HEK293 (cell line): ENCODE measurements around the gene MAN1C1.

Source experiments
- CTCF ChIA-PET: fragments of 350-600 bp; formaldehyde crosslinking; extraction: SDS; loops from one replicate; lab custom pipeline; 2021; ENCODE audit warnings: antibody characterized with exemption; lab: Yijun Ruan, JAX
- POLR2A ChIA-PET: fragments of 300-600 bp; formaldehyde crosslinking; extraction: SDS; loops from one replicate; lab custom pipeline; 2020; ENCODE audit warnings: antibody characterized with exemption, inconsistent platforms; lab: Yijun Ruan, JAX
- H3K27ac ChIP-seq: fragments of 200-500 bp; sonication (Bioruptor generic); 2 replicates; pipeline ENCODE4 v1.5.1; 2014; ENCODE audit warnings: low read depth, low read length, control low read depth, inconsistent platforms; ENCODE audit errors: extremely low read depth
- H3K36me3 ChIP-seq, 2 experiments: fragments of 200-500 bp in 1 of 2; sonication (Bioruptor generic) in 1 of 2; 1 replicate in 1 of 2; 2 replicates in 1 of 2; pipeline ENCODE4 v1.5.1; 2014 to 2017; ENCODE audit warnings: inconsistent platforms in 2 of 2, low read length in 2 of 2; ENCODE audit not compliant: control insufficient read depth in 2 of 2, insufficient read depth in 1 of 2
- H3K4me1 ChIP-seq: fragments of 200-500 bp; sonication (Bioruptor generic); 2 replicates; pipeline ENCODE4 v1.5.1; 2014; ENCODE audit warnings: mild to moderate bottlenecking, low read length, inconsistent platforms; ENCODE audit not compliant: control insufficient read depth, insufficient read depth
- H3K4me3 ChIP-seq: 2 replicates; pipeline ENCODE4 v1.5.1; 2011; ENCODE audit warnings: low read depth, mild to moderate bottlenecking, control low read depth, low read length, moderate library complexity
- H3K9me3 ChIP-seq: fragments of 200-500 bp; sonication (Bioruptor generic); 2 replicates; pipeline ENCODE4 v1.5.1; 2014; ENCODE audit warnings: low read depth, low read length, inconsistent platforms; ENCODE audit not compliant: control insufficient read depth, insufficient read depth
- CTCF ChIP-seq: fragments of 450-650 bp; formaldehyde crosslinking; IDR thresholded peaks from 2 replicates; pipeline ENCODE4 v1.5.1; 2016; ENCODE audit warnings: missing biosample characterization, missing genetic modification characterization
- GLIS1 ChIP-seq: fragments of 450-650 bp; formaldehyde crosslinking; IDR thresholded peaks from 2 replicates; pipeline ENCODE4 v1.5.1; 2016; ENCODE audit warnings: missing biosample characterization, missing genetic modification characterization
- IKZF3 ChIP-seq: fragments of 450-650 bp; IDR thresholded peaks from 2 replicates; pipeline ENCODE4 v1.5.0; 2018; ENCODE audit warnings: missing biosample characterization, mild to moderate bottlenecking, missing genetic modification characterization, moderate library complexity
- KLF10 ChIP-seq: fragments of 450-650 bp; IDR thresholded peaks from 2 replicates; pipeline ENCODE4 v1.5.1; 2018; ENCODE audit warnings: missing biosample characterization, mild to moderate bottlenecking, missing genetic modification characterization
- KLF17 ChIP-seq: fragments of 450-650 bp; formaldehyde crosslinking; IDR thresholded peaks from 2 replicates; pipeline ENCODE4 v1.5.1; 2016; ENCODE audit warnings: missing biosample characterization, missing genetic modification characterization
- ZBTB8A ChIP-seq: fragments of 450-650 bp; formaldehyde crosslinking; IDR thresholded peaks from 2 replicates; pipeline ENCODE4 v1.5.1; 2016; ENCODE audit warnings: missing biosample characterization, missing genetic modification characterization
- ZNF146 ChIP-seq: fragments of 450-650 bp; formaldehyde crosslinking; IDR thresholded peaks from 2 replicates; pipeline ENCODE4 v1.5.1; 2016; ENCODE audit warnings: missing biosample characterization, missing genetic modification characterization
- ZNF391 ChIP-seq: fragments of 450-650 bp; formaldehyde crosslinking; IDR thresholded peaks from 2 replicates; pipeline ENCODE4 v1.5.1; 2016; ENCODE audit warnings: low read depth, missing biosample characterization, missing genetic modification characterization, borderline replicate concordance
- ZNF394 ChIP-seq: fragments of 450-650 bp; formaldehyde crosslinking; IDR thresholded peaks from 2 replicates; pipeline ENCODE4 v1.5.1; 2016; ENCODE audit warnings: missing biosample characterization, missing genetic modification characterization, mild to moderate bottlenecking, moderate library complexity, borderline replicate concordance
- ZNF529 ChIP-seq: fragments of 450-650 bp; formaldehyde crosslinking; IDR thresholded peaks from 2 replicates; pipeline ENCODE4 v1.5.1; 2017; ENCODE audit warnings: missing genetic modification characterization, missing biosample characterization; ENCODE audit not compliant: insufficient replicate concordance
- ZNF530 ChIP-seq: fragments of 450-650 bp; formaldehyde crosslinking; IDR thresholded peaks from 2 replicates; pipeline ENCODE4 v1.5.1; 2016; ENCODE audit warnings: low read depth, missing biosample characterization, missing genetic modification characterization
- ZNF571 ChIP-seq: fragments of 450-650 bp; formaldehyde crosslinking; IDR thresholded peaks from 2 replicates; pipeline ENCODE4 v1.5.0; 2017; ENCODE audit warnings: missing biosample characterization, missing genetic modification characterization
- ZNF600 ChIP-seq: fragments of 450-650 bp; formaldehyde crosslinking; IDR thresholded peaks from 2 replicates; pipeline ENCODE4 v1.5.1; 2016; ENCODE audit warnings: missing biosample characterization, missing genetic modification characterization
- ZNF701 ChIP-seq: fragments of 450-650 bp; formaldehyde crosslinking; IDR thresholded peaks from 2 replicates; pipeline ENCODE4 v1.5.1; 2016; ENCODE audit warnings: missing biosample characterization, missing genetic modification characterization
- ZNF707 ChIP-seq: fragments of 450-650 bp; formaldehyde crosslinking; IDR thresholded peaks from 2 replicates; pipeline ENCODE4 v1.5.1; 2016; ENCODE audit warnings: missing biosample characterization, missing genetic modification characterization

The MAN1C1 gene

DNA sequence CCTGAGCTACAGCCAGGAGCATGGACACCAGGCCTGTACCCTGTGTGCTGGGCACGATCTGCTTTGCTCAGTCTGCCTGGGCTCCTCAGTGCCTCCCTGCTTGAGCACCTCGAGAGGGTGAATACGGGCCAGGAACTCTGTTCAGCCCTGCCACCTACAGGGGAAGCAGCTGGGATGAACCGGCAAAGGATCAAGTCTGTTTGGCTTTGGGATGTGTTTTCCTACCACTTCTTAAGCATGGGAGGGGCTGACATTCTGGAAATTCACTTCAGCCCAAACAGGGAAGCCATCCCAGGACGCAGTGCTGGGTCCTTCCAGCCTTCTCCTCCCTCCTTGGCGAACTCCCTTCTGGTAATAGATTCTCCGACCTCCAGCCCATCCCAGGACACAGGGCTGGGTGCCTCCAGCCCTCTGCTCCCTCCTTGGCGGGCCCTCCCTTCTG lies 127.6 kb downstream of the MAN1C1 start (continued):
- TF ChIP-seq CTCF, result peak; percentile 55; the same call in 1 of the 2 replicates
- 0 out of 2 replicates have a peak, but pooled peaks have one; percentile 17 for TF ChIP-seq IKZF3 (tag by site-specific recombination)
- TF ChIP-seq ZNF707, result no peak
- TF ChIP-seq ZNF701 (tag by site-specific recombination), result no peak
- TF ChIP-seq ZNF600 (tag by site-specific recombination), result peak; percentile 5; the same call in 1 of the 2 replicates
- TF ChIP-seq ZNF146, result no peak
- TF ChIP-seq KLF10 (tag by site-specific recombination), result no peak
- TF ChIP-seq ZNF529, result no peak
- TF ChIP-seq ZNF571, result no peak
- TF ChIP-seq ZNF391 (tag by site-specific recombination), result no peak
- TF ChIP-seq, all 188 proteins: peak for 3

GRCh38 chr1:25744636-25745425 lies 128.2 kb downstream of the MAN1C1 start:
- H3K36me3 ChIP-seq, result no peaks in the 10 kb centered on the region
- no peak overlapping the region for H3K27ac ChIP-seq
- H3K4me3 ChIP-seq, result no peak overlapping the region
- ChIA-PET POLR2A (no interaction called here), CTCF (interaction anchor here (1.0 kb wide), 1 partner anchor 136 kb away, joined by 3 read pairs; no protein-coding TSS in a partner anchor)
- no peaks in the 10 kb centered on the region for H3K9me3 ChIP-seq
- H3K4me1 ChIP-seq, result no peaks in the 10 kb centered on the region
- TF ChIP-seq ZBTB8A (tag by site-specific recombination) (peak; percentile 4; the same call in 1 of the 2 replicates), ZNF394 (tag by site-specific recombination) (no peak)

DNA sequence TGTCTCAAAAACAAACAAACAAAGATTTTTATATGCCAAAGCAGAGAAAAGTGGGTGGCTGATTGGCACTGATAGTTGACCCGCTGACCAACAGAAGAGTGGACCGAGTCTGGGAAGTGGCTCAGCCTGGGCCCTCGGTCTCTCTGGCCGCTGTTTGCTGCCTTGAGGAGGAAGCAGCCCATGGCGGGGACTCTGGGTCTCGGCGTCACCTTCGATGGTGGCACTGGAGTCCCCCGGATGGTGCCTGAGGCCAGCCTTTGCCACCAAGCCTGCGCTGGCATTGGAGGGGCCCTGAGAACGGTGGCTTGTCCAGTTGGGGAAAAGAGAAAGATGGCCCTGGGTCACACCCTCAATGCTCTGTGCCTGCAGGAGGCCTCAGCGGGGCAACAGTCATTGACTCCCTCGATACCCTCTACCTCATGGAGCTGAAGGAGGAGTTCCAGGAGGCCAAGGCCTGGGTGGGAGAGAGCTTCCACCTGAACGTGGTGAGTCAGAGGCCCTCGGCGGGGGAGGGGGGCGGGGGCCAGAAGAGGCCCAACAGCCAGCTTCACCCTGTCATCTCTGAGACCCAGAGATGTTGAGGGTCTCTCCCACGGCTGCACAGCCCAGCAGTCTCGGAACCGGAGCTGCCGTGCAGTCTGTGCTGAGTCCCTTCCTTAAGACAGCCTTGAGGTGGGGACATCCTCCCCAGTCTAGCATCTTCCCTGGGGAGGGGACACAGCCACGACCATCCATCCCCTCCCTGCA lies 129.9 kb downstream of the MAN1C1 start:
- H3K9me3 ChIP-seq, result no peaks in the 10 kb centered on the region
- H3K4me1 ChIP-seq, result no peaks in the 10 kb centered on the region
- ChIA-PET POLR2A (no interaction called here), CTCF (interaction anchor here (0.6 to 1.3 kb wide), 3 partner anchors 52 to 519 kb away, joined by 3 to 5 read pairs (median 4); no protein-coding TSS in a partner anchor)
- H3K27ac ChIP-seq, result no peak overlapping the region
- no peaks in the 10 kb centered on the region for H3K36me3 ChIP-seq
- no peak overlapping the region for H3K4me3 ChIP-seq
- TF ChIP-seq GLIS1, result peak; percentile 66
- 0 out of 2 replicates have a peak, but pooled peaks have one; percentile 32 for TF ChIP-seq KLF17 (tag by site-specific recombination)
- TF ChIP-seq ZNF530 (tag by site-specific recombination), result no peak
